IMR-90 (cell line): ENCODE data around the gene ISG20. TPM values are rescaled to one million over a fixed set of nuclear protein-coding genes. Genes with fewer than 3 reads are reported as not detected.

Experiments
- ATAC-seq: fragments of 200-7000 bp; cut with Tn5 transposase; 2 replicates; pipeline ENCODE4 v1.9.1; 2020; ENCODE audit warnings: low read depth, mild to moderate bottlenecking, moderate library complexity
- BruUV-seq: library from RNA; stranded (reverse); fragments of 400-500 nt; replicated peaks from 2 replicates; lab custom pipeline; 2021; lab: Mats Ljungman, UMichigan
- CTCF ChIA-PET: fragments of 300-600 bp; formaldehyde crosslinking; extraction: SDS; loops from one replicate; lab custom pipeline; 2021; ENCODE audit warnings: antibody characterized with exemption; lab: Yijun Ruan, JAX
- POLR2A ChIA-PET: fragments of 300-600 bp; sonication (Branson Sonifier 250); formaldehyde crosslinking; loops from one replicate; lab custom pipeline; 2022; ENCODE audit warnings: antibody characterized with exemption; ENCODE audit not compliant: unreplicated experiment; lab: Charles Lee
- DNase-seq: peaks from one replicate; pipeline ENCODE4 v3.0.0; 2013
- H2AFZ ChIP-seq: replicated peaks from 2 replicates; pipeline ENCODE3; 2013; ENCODE audit warnings: low read length, mild to moderate bottlenecking; ENCODE audit not compliant: poor library complexity
- H2AK5ac ChIP-seq: 2 replicates; pipeline ENCODE4 v1.6.1; 2013; ENCODE audit warnings: low read depth, low read length, inconsistent platforms
- H2AK9ac ChIP-seq: replicated peaks from 2 replicates; pipeline ENCODE3; 2013; ENCODE audit warnings: mild to moderate bottlenecking, low read depth, low read length, moderate library complexity; ENCODE audit not compliant: poor library complexity
- H2BK120ac ChIP-seq: 2 replicates; pipeline ENCODE4 v1.6.1; 2013; ENCODE audit warnings: low read depth, low read length, inconsistent platforms
- H2BK15ac ChIP-seq: 3 replicates; pipeline ENCODE4 v1.6.1; 2013; ENCODE audit warnings: low read depth, low read length, inconsistent platforms
- H2BK20ac ChIP-seq: 2 replicates; pipeline ENCODE4 v1.6.1; 2013; ENCODE audit warnings: low read depth, mild to moderate bottlenecking, inconsistent platforms, low read length, moderate library complexity
- H2BK5ac ChIP-seq: 2 replicates; pipeline ENCODE4 v1.6.1; 2013; ENCODE audit warnings: mild to moderate bottlenecking, low read depth, low read length, inconsistent platforms; ENCODE audit not compliant: poor library complexity, severe bottlenecking
- H3K14ac ChIP-seq: replicated peaks from 2 replicates; pipeline ENCODE4 v1.6.1; 2013; ENCODE audit warnings: low read depth, low read length, inconsistent platforms
- H3K18ac ChIP-seq: 2 replicates; pipeline ENCODE4 v1.6.1; 2013; ENCODE audit warnings: low read depth, low read length, control low read depth
- H3K23ac ChIP-seq: 2 replicates; pipeline ENCODE4 v1.6.1; 2013; ENCODE audit warnings: low read depth, low read length, inconsistent platforms
- H3K27ac ChIP-seq: 2 replicates; pipeline ENCODE4 v1.5.1; 2013; ENCODE audit warnings: mild to moderate bottlenecking, control low read depth, low read length; ENCODE audit not compliant: insufficient read depth
- H3K27me3 ChIP-seq: 2 replicates; pipeline ENCODE4 v1.6.1; 2013; ENCODE audit warnings: low read length; ENCODE audit not compliant: control insufficient read depth, insufficient read depth
- H3K36me3 ChIP-seq: 2 replicates; pipeline ENCODE4 v1.6.1; 2013; ENCODE audit warnings: low read length, mixed read lengths; ENCODE audit not compliant: control insufficient read depth, insufficient read depth
- H3K4ac ChIP-seq: 2 replicates; pipeline ENCODE4 v1.6.1; 2013; ENCODE audit warnings: low read depth, low read length, inconsistent platforms
- H3K4me1 ChIP-seq: 2 replicates; pipeline ENCODE4 v1.6.1; 2013; ENCODE audit warnings: low read length, mixed read lengths; ENCODE audit not compliant: control insufficient read depth, insufficient read depth
- H3K4me2 ChIP-seq: 2 replicates; pipeline ENCODE4 v1.6.1; 2013; ENCODE audit warnings: low read depth, mild to moderate bottlenecking, control low read depth, low read length, moderate library complexity
- H3K4me3 ChIP-seq: 2 replicates; pipeline ENCODE4 v1.5.1; 2013; ENCODE audit warnings: low read depth, mild to moderate bottlenecking, control low read depth, low read length, moderate library complexity; ENCODE audit not compliant: insufficient read depth
- H3K56ac ChIP-seq: 2 replicates; pipeline ENCODE4 v1.6.1; 2013; ENCODE audit warnings: low read length, inconsistent platforms; ENCODE audit not compliant: insufficient read depth; ENCODE audit errors: extremely low read depth
- H3K79me1 ChIP-seq, 2 experiments: 2 replicates each; pipeline ENCODE4 v1.6.1; 2013; ENCODE audit warnings: low read length in 2 of 2, inconsistent platforms in 1 of 2, low read depth in 1 of 2
- H3K9ac ChIP-seq: 2 replicates; pipeline ENCODE4 v1.6.1; 2013; ENCODE audit warnings: low read depth, low read length, control low read depth
- H3K9me1 ChIP-seq: 2 replicates; pipeline ENCODE4 v1.6.1; 2013; ENCODE audit warnings: low read length, inconsistent platforms; ENCODE audit not compliant: insufficient read depth
- H3K9me3 ChIP-seq: 2 replicates; pipeline ENCODE4 v1.6.1; 2013; ENCODE audit warnings: low read length; ENCODE audit not compliant: control insufficient read depth, insufficient read depth
- H4K20me1 ChIP-seq: 2 replicates; pipeline ENCODE4 v1.6.1; 2013; ENCODE audit warnings: low read length, inconsistent platforms; ENCODE audit not compliant: insufficient read depth
- H4K5ac ChIP-seq: 2 replicates; pipeline ENCODE4 v1.6.1; 2013; ENCODE audit warnings: mild to moderate bottlenecking, low read depth, low read length, control low read depth
- H4K8ac ChIP-seq, 2 experiments: 2 replicates each; pipeline ENCODE4 v1.6.1; 2013; ENCODE audit warnings: low read depth in 2 of 2, low read length in 2 of 2, control low read depth in 1 of 2, inconsistent platforms in 1 of 2
- H4K91ac ChIP-seq: 2 replicates; pipeline ENCODE4 v1.6.1; 2013; ENCODE audit warnings: low read depth, low read length, inconsistent platforms; ENCODE audit not compliant: insufficient read depth
- BHLHE40 ChIP-seq: fragments of 150-350 bp; IDR thresholded peaks from 2 replicates; pipeline ENCODE4 v1.6.1; 2016; ENCODE audit warnings: mild to moderate bottlenecking, low read depth, low read length
- CEBPB ChIP-seq: IDR thresholded peaks from 2 replicates; pipeline ENCODE4 v1.6.1; 2012; ENCODE audit warnings: low read depth, low read length, improper control_type of control experiment
- CHD1 ChIP-seq: IDR thresholded peaks from 2 replicates; pipeline ENCODE4 v1.6.1; 2012; ENCODE audit warnings: low read depth, low read length, improper control_type of control experiment
- ELK1 ChIP-seq: fragments of 150-350 bp; IDR thresholded peaks from 2 replicates; pipeline ENCODE4 v1.6.1; 2016; ENCODE audit warnings: low read depth, mild to moderate bottlenecking, low read length, moderate library complexity, borderline replicate concordance
- FOS ChIP-seq: fragments of 150-350 bp; IDR thresholded peaks from 2 replicates; pipeline ENCODE4 v1.6.1; 2016; ENCODE audit warnings: low read depth, low read length
- MAFK ChIP-seq: IDR thresholded peaks from 2 replicates; pipeline ENCODE4 v1.6.1; 2012; ENCODE audit warnings: low read depth, low read length, improper control_type of control experiment
- MXI1 ChIP-seq: IDR thresholded peaks from 2 replicates; pipeline ENCODE4 v1.6.1; 2012; ENCODE audit warnings: low read depth, mild to moderate bottlenecking, low read length, moderate library complexity, borderline replicate concordance
- POLR2A ChIP-seq: IDR thresholded peaks from 2 replicates; pipeline ENCODE4 v1.6.1; 2012; ENCODE audit warnings: mild to moderate bottlenecking, low read depth, low read length
- RAD21 ChIP-seq: IDR thresholded peaks from 2 replicates; pipeline ENCODE4 v1.6.1; 2012; ENCODE audit warnings: low read length, improper control_type of control experiment
- RCOR1 ChIP-seq: IDR thresholded peaks from 2 replicates; pipeline ENCODE4 v1.6.1; 2012; ENCODE audit warnings: mild to moderate bottlenecking, low read length, improper control_type of control experiment; ENCODE audit not compliant: insufficient replicate concordance
- USF2 ChIP-seq: fragments of 150-350 bp; IDR thresholded peaks from 2 replicates; pipeline ENCODE4 v1.6.1; 2017; ENCODE audit warnings: mild to moderate bottlenecking, antibody characterized with exemption, low read length, low read depth
- WGBS, 2 experiments: methylation state at CpG; one replicate each; pipeline versions ENCODE4 v1.1.5 to v1.1.7; 2013; ENCODE audit warnings: missing lambda C conversion rate in 2 of 2; ENCODE audit not compliant: insufficient read length in 1 of 2; ENCODE audit errors: extremely low coverage in 2 of 2; 5-methylcytosine and 5-hydroxymethylcytosine counted together
- dilution Hi-C: fragments of 300-500 bp; cut with HindIII; formaldehyde crosslinking; loops from one replicate; pipeline ENCODE4 v1.14.3; 2018; ENCODE audit warnings: low sequenced_read_pairs; ENCODE audit not compliant: unreplicated experiment
- in situ Hi-C: fragments of 300-500 bp; cut with MboI; formaldehyde crosslinking; loops from 3 replicates; pipeline ENCODE4 v1.14.3; 2019; ENCODE audit warnings: low sequenced_read_pairs, inconsistent platforms, mixed read lengths
- intact Hi-C: fragments of 100-400 bp; cut with micrococcal nuclease; formaldehyde crosslinking; loops from 2 replicates; pipeline ENCODE4 v1.10.0; 2022
- polyA plus RNA-seq, 3 experiments: library from polyadenylated mRNA; depleted of rRNA; stranded (reverse); fragments of >200 nt; gene quantifications; 2 replicates each; pipeline ENCODE4 v1.2.3, GENCODE V29; 2012; ENCODE audit warnings: low replicate concordance in 1 of 3
- total RNA-seq: library from RNA; depleted of rRNA; stranded (reverse); fragments of >200 nt; gene quantifications from 2 replicates; pipeline ENCODE4 v1.2.3, GENCODE V29; 2012
- TF ChIP-seq, protein P1 (sequence below): conservative IDR thresholded peaks from 2 replicates; pipeline ENCODE4 v1.5.1; 2012; ENCODE audit warnings: mild to moderate bottlenecking, low read depth, low read length, improper control_type of control experiment

Gene ISG20
- total and polyA plus RNA-seq, 2 of the 4 experiments (the other 2 are of a cell fraction): 0.72 to 1.2 TPM

DNA sequence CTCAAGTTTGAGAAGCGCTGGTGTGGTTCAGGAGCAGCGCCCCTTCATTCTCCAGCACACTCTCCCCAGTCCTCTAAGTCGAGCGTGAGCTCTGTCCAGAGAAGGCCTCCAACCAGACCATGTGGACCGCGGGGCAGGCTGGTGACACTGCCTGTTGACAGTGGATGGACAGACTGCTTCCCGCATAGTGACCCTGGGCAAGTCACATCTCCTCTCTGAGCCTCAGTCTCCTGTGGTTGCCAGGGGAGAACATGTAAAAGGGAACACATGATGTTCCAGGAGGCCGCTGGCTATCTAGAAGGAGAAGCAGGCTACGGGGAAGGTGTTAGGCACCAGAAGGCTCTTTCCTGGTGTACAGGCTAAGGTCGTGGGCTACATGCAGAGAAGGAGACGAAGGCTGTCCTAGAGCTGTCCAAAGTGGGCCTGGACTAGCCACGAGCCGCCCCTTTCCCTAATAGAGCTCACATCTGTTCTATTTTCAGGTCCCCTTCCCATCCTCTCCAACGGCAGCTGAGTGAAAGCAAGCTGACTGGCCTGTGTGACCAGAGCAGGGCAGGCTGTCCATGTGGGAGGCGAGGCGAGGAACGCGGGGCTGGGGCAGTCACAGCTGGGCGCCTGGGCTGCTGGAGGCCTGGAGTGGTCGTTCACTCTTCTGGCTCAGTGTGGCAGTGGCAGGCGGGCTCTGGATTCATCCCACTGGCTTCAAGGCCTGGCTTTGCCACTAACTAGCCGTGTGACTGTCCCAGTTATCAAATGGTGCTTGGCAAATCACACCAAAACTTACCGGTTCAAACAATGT lies 11.1 kb downstream of the ISG20 start (continued):
- TF ChIP-seq RCOR1: no peak
- TF ChIP-seq FOS: no peak

- no peak overlapping the region for H3K4me3 ChIP-seq
- peak overlapping the region; percentile 64; the same call in 1 of the 2 replicates for H2AK5ac ChIP-seq
- H3K4ac ChIP-seq: peak overlapping the region; percentile 91; the same call in 1 of the 2 replicates
- BruUV-seq: no TSS peak
- no peak overlapping the region for H2AFZ ChIP-seq
- H3K18ac ChIP-seq: no peak overlapping the region
- no peak overlapping the region for H3K14ac ChIP-seq
- H2AK9ac ChIP-seq: no peak overlapping the region
- no peaks in the 10 kb centered on the region for H3K9me3 ChIP-seq
- peaks cover 15% of the 10 kb centered on the region for H3K4me1 ChIP-seq
- no peaks in the 10 kb centered on the region for H3K79me1 ChIP-seq
- H2BK5ac ChIP-seq: no peak overlapping the region
- no peak for ATAC-seq
- DNase-seq: no peak
- H2BK120ac ChIP-seq: no peak overlapping the region
- H3K27me3 ChIP-seq: no peaks in the 10 kb centered on the region
- POLR2A ChIA-PET: no interaction called here
- H2BK15ac ChIP-seq: no peak overlapping the region
- no peaks in the 10 kb centered on the region for H3K36me3 ChIP-seq
- H4K8ac ChIP-seq: no peak overlapping the region
- CTCF ChIA-PET: interaction anchor here (1.0 kb wide), 1 partner anchor 12 kb away, joined by 3 read pairs; the partner anchor contains the start of gene ISG20
- intact Hi-C loops (no loop called here), in situ Hi-C loops (loop anchor here (25.0 kb wide), 2 partner anchors 187 to 512 kb away; no protein-coding TSS in a partner anchor), dilution Hi-C loops (no loop called here)
- H3K9ac ChIP-seq: no peak overlapping the region
- no peak overlapping the region for H3K23ac ChIP-seq
- H3K27ac ChIP-seq: no peak overlapping the region
- H4K5ac ChIP-seq: no peak overlapping the region
- peaks cover 15% of the 10 kb centered on the region for H3K9me1 ChIP-seq
- H4K91ac ChIP-seq: no peak overlapping the region
- no peaks in the 10 kb centered on the region for H4K20me1 ChIP-seq
- no peak overlapping the region for H2BK20ac ChIP-seq
- H3K4me2 ChIP-seq: no peak overlapping the region
- 100% methylated on average over 2 of the region's 12 CpGs; no CpG with 5 or more reads in 1 of the 2 experiments for WGBS, 2 experiments
- no peak overlapping the region for H3K56ac ChIP-seq
- TF ChIP-seq CEBPB (no peak), POLR2A (no peak), MAFK (no peak), FOS (no peak), BHLHE40 (no peak), RCOR1 (no peak), MXI1 (no peak), RAD21 (no peak), ELK1 (no peak), USF2 (no peak), CHD1 (no peak)
- TF ChIP-seq, protein P1, sequence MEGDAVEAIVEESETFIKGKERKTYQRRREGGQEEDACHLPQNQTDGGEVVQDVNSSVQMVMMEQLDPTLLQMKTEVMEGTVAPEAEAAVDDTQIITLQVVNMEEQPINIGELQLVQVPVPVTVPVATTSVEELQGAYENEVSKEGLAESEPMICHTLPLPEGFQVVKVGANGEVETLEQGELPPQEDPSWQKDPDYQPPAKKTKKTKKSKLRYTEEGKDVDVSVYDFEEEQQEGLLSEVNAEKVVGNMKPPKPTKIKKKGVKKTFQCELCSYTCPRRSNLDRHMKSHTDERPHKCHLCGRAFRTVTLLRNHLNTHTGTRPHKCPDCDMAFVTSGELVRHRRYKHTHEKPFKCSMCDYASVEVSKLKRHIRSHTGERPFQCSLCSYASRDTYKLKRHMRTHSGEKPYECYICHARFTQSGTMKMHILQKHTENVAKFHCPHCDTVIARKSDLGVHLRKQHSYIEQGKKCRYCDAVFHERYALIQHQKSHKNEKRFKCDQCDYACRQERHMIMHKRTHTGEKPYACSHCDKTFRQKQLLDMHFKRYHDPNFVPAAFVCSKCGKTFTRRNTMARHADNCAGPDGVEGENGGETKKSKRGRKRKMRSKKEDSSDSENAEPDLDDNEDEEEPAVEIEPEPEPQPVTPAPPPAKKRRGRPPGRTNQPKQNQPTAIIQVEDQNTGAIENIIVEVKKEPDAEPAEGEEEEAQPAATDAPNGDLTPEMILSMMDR: no peak
Measured at GRCh38 chr15:88650556-88650955, 11.7 kb downstream of the ISG20 start.
